GM12873 (cell line): Measurements from ENCODE around the gene RBKS.

Source experiments
- CTCF ChIP-seq: IDR thresholded peaks from 2 replicates; pipeline ENCODE4 v1.5.1; 2012; ENCODE audit warnings: low read depth, mild to moderate bottlenecking, moderate library complexity, low read length, control low read depth; ENCODE audit not compliant: insufficient read depth; ENCODE audit errors: missing control alignments

RBKS gene

GRCh38 chr2:27805180-27805579, 85.0 kb downstream of the RBKS start:
- TF ChIP-seq CTCF: no peak

- no peak for TF ChIP-seq CTCF
These were observed 86.0 kb downstream of the RBKS start for GRCh38 chr2:27804146-27804545.

DNA sequence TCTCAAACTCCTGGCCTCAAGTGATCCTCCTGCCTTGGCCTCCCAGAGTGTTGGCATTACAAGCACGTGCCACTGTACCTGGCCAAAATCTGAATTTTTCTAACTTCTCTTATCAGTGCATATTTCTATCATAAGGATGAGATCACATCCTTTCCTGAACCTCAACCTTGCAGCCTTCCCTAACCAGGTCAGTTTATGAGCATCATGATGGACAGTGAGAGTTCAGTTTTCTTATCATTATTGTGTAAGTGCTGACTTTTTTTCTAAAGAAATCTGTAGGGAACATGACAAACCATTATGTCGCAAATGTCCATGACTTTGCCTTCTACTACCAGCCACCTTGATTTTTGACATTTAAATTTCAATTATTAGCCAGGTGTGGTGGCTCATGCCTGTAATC, 87.1 kb downstream of the RBKS start:
- TF ChIP-seq CTCF: no peak

GRCh38 chr2:27802547-27802946, 87.6 kb downstream of the RBKS start:
- no peak for TF ChIP-seq CTCF

- TF ChIP-seq CTCF: no peak
These were observed 89.3 kb downstream of the RBKS start for GRCh38 chr2:27800856-27801255.

- no peak for TF ChIP-seq CTCF
These were observed 90.6 kb downstream of the RBKS start for GRCh38 chr2:27799646-27800010.

DNA sequence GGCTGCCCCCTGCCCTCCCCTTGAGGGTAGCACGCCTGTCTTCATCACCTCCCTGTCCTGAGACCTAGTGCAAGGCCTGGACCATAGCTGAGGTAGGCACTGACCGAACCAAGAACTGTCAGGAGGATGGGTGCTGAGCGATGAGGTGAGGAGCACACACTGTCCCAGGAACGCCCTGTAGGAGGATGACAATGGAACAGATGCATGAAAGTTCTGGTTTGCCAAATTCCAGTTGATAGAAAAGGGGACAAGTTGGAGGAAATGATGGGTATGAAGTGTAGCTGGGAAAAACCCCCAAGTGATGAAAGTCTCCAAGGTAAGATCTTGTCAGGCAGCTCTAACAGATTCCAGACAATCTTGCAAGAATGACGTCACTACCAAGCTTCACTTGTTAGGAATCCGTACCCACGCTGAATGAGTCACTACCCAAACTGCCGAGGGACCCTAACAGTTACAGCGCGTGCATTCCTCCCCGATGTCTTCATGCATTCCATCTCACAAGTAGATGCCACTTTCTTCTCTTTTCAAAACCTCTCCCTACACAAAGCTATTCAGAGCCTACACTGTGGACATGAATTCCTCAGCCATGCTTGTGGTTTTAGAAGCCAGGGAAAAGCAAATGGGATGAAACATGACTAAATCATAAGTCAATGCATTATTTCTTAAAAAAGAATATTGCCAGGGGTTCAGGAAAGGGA, 91.1 kb downstream of the RBKS start:
- TF ChIP-seq CTCF: no peak
